Spleen (tissue), 11 donors: ENCODE data around the gene SPATS2L. TPM values are rescaled to one million over a fixed set of nuclear protein-coding genes. Genes with fewer than 3 reads are reported as not detected.

Source experiments
- DNase-seq: peaks from one replicate; pipeline ENCODE4 v3.0.0-alpha.2; 2020
- H3K27ac ChIP-seq, 8 donors: fragments of 200-600 bp; sonication (generic) in 7 of 8; 1 replicate in 4 of 8; 2 replicates in 4 of 8; pipeline versions ENCODE4 v1.5.0 to v1.8.0; 2016 to 2021; ENCODE audit warnings: inconsistent platforms in 4 of 8, mild to moderate bottlenecking in 4 of 8, moderate library complexity in 1 of 8
- H3K27me3 ChIP-seq, 7 donors: fragments of 200-600 bp; sonication (generic) in 6 of 7; replicated peaks in 1 of 7; 1 replicate in 4 of 7; 2 replicates in 3 of 7; pipeline versions ENCODE4 v1.5.0 to v1.8.0; 2016 to 2021; ENCODE audit warnings: inconsistent platforms in 3 of 7, mild to moderate bottlenecking in 1 of 7
- H3K36me3 ChIP-seq, 6 donors: fragments of 200-600 bp; sonication (generic) in 5 of 6; 1 replicate in 4 of 6; 2 replicates in 2 of 6; pipeline versions ENCODE4 v1.5.0 to v1.8.0; 2016 to 2021; ENCODE audit warnings: inconsistent platforms in 2 of 6
- H3K4me1 ChIP-seq, 6 donors: fragments of 200-600 bp; sonication (generic) in 5 of 6; 1 replicate in 3 of 6; 2 replicates in 3 of 6; pipeline versions ENCODE4 v1.5.0 to v1.8.0; 2016 to 2021; ENCODE audit warnings: inconsistent platforms in 3 of 6
- H3K4me3 ChIP-seq, 8 donors: fragments of 200-600 bp; sonication (generic) in 7 of 8; 1 replicate in 4 of 8; 2 replicates in 4 of 8; pipeline versions ENCODE4 v1.5.0 to v1.8.0; 2016 to 2021; ENCODE audit warnings: inconsistent platforms in 4 of 8, mild to moderate bottlenecking in 4 of 8, moderate library complexity in 2 of 8
- H3K9me3 ChIP-seq, 8 donors: fragments of 200-600 bp; sonication (generic) in 7 of 8; 1 replicate in 4 of 8; 2 replicates in 4 of 8; pipeline versions ENCODE4 v1.5.0 to v1.8.0; 2016 to 2021; ENCODE audit warnings: inconsistent platforms in 4 of 8
- POLR2A ChIP-seq, 3 donors: fragments of 450-650 bp; IDR thresholded peaks; one replicate each; pipeline ENCODE4 v1.5.1; 2017; ENCODE audit warnings: antibody characterized with exemption in 3 of 3, mild to moderate bottlenecking in 1 of 3
- POLR2AphosphoS5 ChIP-seq, 3 donors: sonication (generic); formaldehyde crosslinking; IDR thresholded peaks; one replicate each; pipeline ENCODE4 v1.5.1; 2017; ENCODE audit warnings: antibody characterized with exemption in 3 of 3
- WGBS, 5 donors: extraction: QIAGEN DNeasy Blood & Tissue Kit in 3 of 5; methylation state at CpG; one replicate each; pipeline versions ENCODE4 v1.1.5 to v1.1.7; 2013 to 2018; 5-methylcytosine and 5-hydroxymethylcytosine counted together
- intact Hi-C: fragments of 100-400 bp; cut with DNase I; formaldehyde crosslinking; loops from one replicate; pipeline ENCODE4 v1.15.0; 2023; ENCODE audit warnings: low total_unique reads
- polyA plus RNA-seq, 3 donors: library from polyadenylated mRNA; stranded (reverse); fragments of 200-250 nt; gene quantifications; one replicate each; pipeline ENCODE4 v1.2.1, GENCODE V29; 2013
- total RNA-seq, 7 donors: library from RNA; depleted of rRNA in 3 of 7; stranded (reverse); fragments of >200 nt in 3 of 7; fragmentation: NEBNext Ultra II Directional in 4 of 7; extraction: Animal tissue kit (Norgen Biotek cat#: 25700) in 4 of 7; gene quantifications; one replicate each; pipeline versions ENCODE4 v1.1.0 to v1.2.1, GENCODE V29; 2016 to 2021
- TF ChIP-seq, protein P1 (sequence below), 11 experiments: fragments of 200-600 bp in 7 of 11; fragments of 450-650 bp in 4 of 11; sonication (generic) in 4 of 11; IDR thresholded peaks in 8 of 11; conservative IDR thresholded peaks in 3 of 11; 1 replicate in 7 of 11; 2 replicates in 4 of 11; pipeline versions ENCODE4 v1.4.0 to v1.8.0; 2016 to 2021; ENCODE audit warnings: antibody characterized with exemption in 11 of 11, inconsistent platforms in 4 of 11, mild to moderate bottlenecking in 1 of 11
- donor health status: healthy with polysubstance abuse.
- donor health status: DM: no; HTN: no; CAD: no; lungs with moderate emphysema.
- donor health status: DM: no; HTN: no; CAD: no.
- donor health status: Bipolar disorder and iron deficiency.
- donor health status: healthy.
- donor health status: DM: no; HTN: no; CAD: no.
- donor health status: DM: yes; HTN: yes; CAD: no.

The SPATS2L gene
- total and polyA plus RNA-seq, 10 donors: 9.5 to 84.7 (median 57.2) TPM

DNA sequence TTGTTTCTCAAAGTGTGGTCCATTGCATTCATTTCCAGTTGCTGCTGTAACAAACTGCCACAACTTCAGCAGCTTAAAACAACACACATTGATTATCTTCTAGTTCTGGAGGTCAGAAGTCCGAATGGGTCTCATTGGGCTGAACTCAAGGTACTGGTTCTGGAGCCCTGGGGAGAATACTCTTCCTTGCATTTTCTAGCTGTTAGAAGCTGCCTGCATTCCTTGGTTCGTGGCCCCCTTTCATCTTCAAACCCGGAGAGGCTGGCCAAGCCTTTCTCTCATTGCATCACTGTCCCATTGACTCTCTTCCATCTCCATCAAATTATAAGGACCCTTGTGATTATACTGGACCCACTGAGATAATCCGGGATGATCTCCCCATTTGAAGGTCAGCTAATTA, 98.1 kb downstream of the SPATS2L start:
- WGBS, 5 donors: 89 to 97% (median 95%) methylated on average over 4 of the region's 4 CpGs
- no peak for DNase-seq
- H3K4me3 ChIP-seq: no peak overlapping the region
- H3K27me3 ChIP-seq: no peaks in the 10 kb centered on the region
- TF ChIP-seq POLR2AphosphoS5 (IDR thresholded peaks at IDR 0.05) (no peak), POLR2A (IDR thresholded peaks at IDR 0.05) (no peak)
- TF ChIP-seq, protein P1, sequence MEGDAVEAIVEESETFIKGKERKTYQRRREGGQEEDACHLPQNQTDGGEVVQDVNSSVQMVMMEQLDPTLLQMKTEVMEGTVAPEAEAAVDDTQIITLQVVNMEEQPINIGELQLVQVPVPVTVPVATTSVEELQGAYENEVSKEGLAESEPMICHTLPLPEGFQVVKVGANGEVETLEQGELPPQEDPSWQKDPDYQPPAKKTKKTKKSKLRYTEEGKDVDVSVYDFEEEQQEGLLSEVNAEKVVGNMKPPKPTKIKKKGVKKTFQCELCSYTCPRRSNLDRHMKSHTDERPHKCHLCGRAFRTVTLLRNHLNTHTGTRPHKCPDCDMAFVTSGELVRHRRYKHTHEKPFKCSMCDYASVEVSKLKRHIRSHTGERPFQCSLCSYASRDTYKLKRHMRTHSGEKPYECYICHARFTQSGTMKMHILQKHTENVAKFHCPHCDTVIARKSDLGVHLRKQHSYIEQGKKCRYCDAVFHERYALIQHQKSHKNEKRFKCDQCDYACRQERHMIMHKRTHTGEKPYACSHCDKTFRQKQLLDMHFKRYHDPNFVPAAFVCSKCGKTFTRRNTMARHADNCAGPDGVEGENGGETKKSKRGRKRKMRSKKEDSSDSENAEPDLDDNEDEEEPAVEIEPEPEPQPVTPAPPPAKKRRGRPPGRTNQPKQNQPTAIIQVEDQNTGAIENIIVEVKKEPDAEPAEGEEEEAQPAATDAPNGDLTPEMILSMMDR (IDR thresholded peaks at IDR 0.05 in 8 of 11, conservative IDR thresholded peaks at IDR 0.05 in 3 of 11): no peak
- no peak overlapping the region for H3K27ac ChIP-seq
- no peaks in the 10 kb centered on the region for H3K36me3 ChIP-seq
- intact Hi-C loops: no loop called here
- H3K4me1 ChIP-seq: peaks cover 0 to 37% (median 20%) of the 10 kb centered on the region in 6 donors
- no peaks in the 10 kb centered on the region for H3K9me3 ChIP-seq

DNA sequence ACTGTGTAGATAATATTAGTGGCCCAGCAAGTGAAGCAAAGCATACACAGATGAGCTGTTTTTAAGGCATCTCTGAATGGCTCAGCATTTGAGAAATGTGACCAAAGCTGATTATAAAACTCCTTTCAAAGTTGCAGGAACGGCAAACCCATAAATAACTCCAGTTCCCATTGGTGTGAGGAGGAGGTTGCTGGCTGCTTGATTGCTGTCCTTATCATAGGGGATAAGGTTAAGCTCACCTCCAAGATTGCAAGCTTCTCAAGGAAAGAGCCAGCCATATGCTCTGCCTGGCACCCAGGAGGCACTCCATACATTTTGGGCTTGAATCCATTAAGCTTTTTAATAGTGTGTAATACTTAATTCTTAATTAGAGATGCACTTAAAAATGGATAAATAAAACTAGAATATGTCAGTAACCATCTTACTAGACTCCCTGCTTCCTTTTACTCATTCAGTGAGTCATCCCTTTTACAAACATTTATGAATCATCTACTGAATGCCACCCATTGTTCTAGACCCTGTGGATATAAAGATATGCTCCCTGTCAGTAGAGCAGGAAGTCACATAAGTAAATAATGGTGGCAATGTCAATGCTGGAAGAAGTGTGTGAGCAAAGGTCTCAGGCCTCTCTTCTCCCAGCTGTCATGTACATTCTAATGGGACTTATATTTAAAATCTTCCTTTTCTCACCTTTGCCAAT, 99.3 kb downstream of the SPATS2L start:
- intact Hi-C loops: no loop called here

DNA sequence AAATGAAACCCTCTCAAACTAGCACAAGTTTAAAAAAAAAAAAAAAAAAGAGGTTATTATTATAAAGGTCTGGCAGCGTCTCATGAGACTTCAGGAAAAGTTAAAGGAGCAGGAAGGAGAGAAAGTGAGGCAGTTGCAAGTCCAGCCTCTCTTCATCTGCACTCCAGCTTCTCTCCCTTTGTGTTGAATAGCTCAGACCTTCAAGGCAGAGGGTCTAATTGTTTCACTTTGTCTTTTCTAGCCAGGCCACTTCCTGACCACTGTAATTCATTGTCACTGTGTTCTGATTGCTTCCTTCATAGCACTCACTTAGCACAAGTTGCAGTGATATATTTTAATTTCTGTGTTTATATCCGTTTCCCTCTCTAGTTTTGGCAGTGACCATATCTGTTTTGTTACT, 99.9 kb downstream of the SPATS2L start:
- no peaks in the 10 kb centered on the region for H3K36me3 ChIP-seq
- no peak overlapping the region for H3K4me3 ChIP-seq
- no peaks in the 10 kb centered on the region for H3K9me3 ChIP-seq
- intact Hi-C loops: no loop called here
- H3K4me1 ChIP-seq: peaks cover 0 to 37% (median 20%) of the 10 kb centered on the region in 6 donors
- H3K27ac ChIP-seq: peak overlapping the region in 5 of 8 donors; percentile 36 to 61 (median 49)
- DNase-seq: no peak
- no peaks in the 10 kb centered on the region for H3K27me3 ChIP-seq
- peak in 1 of 3 donors; percentile 28 for TF ChIP-seq POLR2AphosphoS5 (IDR thresholded peaks at IDR 0.05)
- TF ChIP-seq POLR2A (IDR thresholded peaks at IDR 0.05): no peak
- WGBS, 5 donors: 43 to 53% (median 46%) methylated on average over 2 of the region's 2 CpGs

More for the DNA sequence above, 99.3 kb downstream of the SPATS2L start:
- H3K36me3 ChIP-seq: no peaks in the 10 kb centered on the region
- peak overlapping the region in 5 of 8 donors; percentile 36 to 61 (median 49) for H3K27ac ChIP-seq
- H3K4me3 ChIP-seq: no peak overlapping the region
- H3K9me3 ChIP-seq: no peaks in the 10 kb centered on the region
- no peak for DNase-seq
- H3K4me1 ChIP-seq: peaks cover 0 to 37% (median 20%) of the 10 kb centered on the region in 6 donors
- no peak for TF ChIP-seq POLR2A (IDR thresholded peaks at IDR 0.05)
- TF ChIP-seq, protein P1 (IDR thresholded peaks at IDR 0.05 in 8 of 11, conservative IDR thresholded peaks at IDR 0.05 in 3 of 11): no peak
- TF ChIP-seq POLR2AphosphoS5 (IDR thresholded peaks at IDR 0.05): no peak
- 46 to 61% (median 57%) methylated on average over 1 of the region's 1 CpG for WGBS, 5 donors
- H3K27me3 ChIP-seq: no peaks in the 10 kb centered on the region

DNA sequence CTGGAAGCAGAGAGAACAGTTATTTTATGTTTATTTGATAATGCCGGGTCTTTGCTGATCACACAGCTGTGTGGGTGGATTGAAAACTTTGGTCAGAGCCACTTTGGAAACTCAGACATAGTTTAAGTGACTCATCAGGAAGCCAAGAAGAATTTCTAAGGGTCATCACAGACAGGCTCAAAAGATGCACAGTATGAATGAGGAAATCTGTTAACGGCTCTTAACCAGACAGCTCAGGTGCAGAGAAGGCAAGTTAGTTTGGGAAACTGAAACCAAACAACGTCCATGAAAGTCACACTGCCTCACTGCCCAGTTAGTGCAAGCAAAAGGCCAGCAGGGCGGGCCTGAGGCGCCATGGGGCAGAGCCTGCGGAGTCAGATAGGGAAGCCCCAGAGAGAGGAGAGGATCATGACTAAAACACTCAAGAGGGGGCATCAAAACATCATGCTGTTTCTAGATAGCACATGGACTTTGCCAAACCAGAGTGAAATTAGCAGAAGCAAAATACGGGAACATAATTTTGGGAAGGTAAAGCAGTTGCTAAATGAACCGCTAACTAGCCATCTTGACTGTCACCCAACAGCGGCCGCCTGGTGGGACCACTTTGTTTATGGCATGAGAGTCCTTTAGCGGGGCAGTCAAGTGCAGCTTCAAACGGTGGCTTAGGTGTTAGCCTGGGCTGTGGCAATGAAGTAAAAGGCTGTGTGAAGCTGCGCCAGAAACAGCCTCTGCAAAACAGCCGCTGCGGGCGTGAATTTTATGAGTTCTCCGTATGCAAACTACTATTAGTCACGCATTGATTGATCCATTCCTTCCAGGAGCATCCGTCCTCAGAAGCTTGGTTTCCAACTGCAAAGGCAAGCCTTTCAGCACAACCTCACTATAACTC, 102.2 kb downstream of the SPATS2L start:
- Histone ChIP-seq H3K27ac (no peak overlapping the region), H3K4me1 (peaks cover 0 to 37% (median 20%) of the 10 kb centered on the region in 6 donors), H3K36me3 (peaks cover 0 to 5% (median 0%) of the 10 kb centered on the region in 6 donors), H3K9me3 (no peaks in the 10 kb centered on the region), H3K27me3 (no peaks in the 10 kb centered on the region), H3K4me3 (no peak overlapping the region)
- DNase-seq: no peak
- no peak for TF ChIP-seq POLR2A (IDR thresholded peaks at IDR 0.05)
- TF ChIP-seq, protein P1 (IDR thresholded peaks at IDR 0.05 in 8 of 11, conservative IDR thresholded peaks at IDR 0.05 in 3 of 11): no peak
- no peak for TF ChIP-seq POLR2AphosphoS5 (IDR thresholded peaks at IDR 0.05)
- intact Hi-C loops: no loop called here
- whole genome bisulfite sequencing, 5 donors: 84 to 92% (median 88%) methylated on average over 19 of the region's 19 CpGs
